A673 (cell line): ENCODE measurements around the gene COL28A1. TPM values are rescaled to one million over a fixed set of nuclear protein-coding genes. Genes with fewer than 3 reads are reported as not detected.

Experiments used
- BruUV-seq: library from RNA; stranded (reverse); fragments of 400-500 nt; replicated peaks from 2 replicates; lab custom pipeline; 2021; lab: Mats Ljungman, UMichigan
- CTCF ChIA-PET: fragments of 300-600 bp; sonication (Branson Sonifier 250); formaldehyde crosslinking; loops from one replicate; lab custom pipeline; 2022; ENCODE audit warnings: antibody characterized with exemption; lab: Charles Lee
- POLR2A ChIA-PET: fragments of 300-600 bp; sonication (Branson Sonifier 250); formaldehyde crosslinking; loops from one replicate; lab custom pipeline; 2022; ENCODE audit warnings: antibody characterized with exemption; ENCODE audit not compliant: low non-redundant PET; lab: Charles Lee
- DNase-seq: peaks from one replicate; pipeline ENCODE4 v3.0.0-alpha.2; 2015; ENCODE audit warnings: low spot score
- H3K27ac ChIP-seq: fragments of 200-600 bp; sonication (generic); 2 replicates; pipeline ENCODE4 v1.5.1; 2016; ENCODE audit warnings: mixed run types, low read depth, mild to moderate bottlenecking, mixed read lengths, antibody characterized with exemption, low read length; ENCODE audit not compliant: poor library complexity, severe bottlenecking
- H3K27me3 ChIP-seq: fragments of 200-600 bp; sonication (generic); replicated peaks from 2 replicates; pipeline ENCODE4 v1.6.1; 2017; ENCODE audit warnings: mixed run types, low read depth, mild to moderate bottlenecking, mixed read lengths, antibody characterized with exemption, low read length; ENCODE audit not compliant: insufficient read depth, poor library complexity
- H3K36me3 ChIP-seq: fragments of 200-600 bp; sonication (generic); 2 replicates; pipeline ENCODE4 v1.6.1; 2016; ENCODE audit warnings: mixed run types, mild to moderate bottlenecking, mixed read lengths, antibody characterized with exemption, low read length; ENCODE audit not compliant: insufficient read depth, poor library complexity, severe bottlenecking
- H3K4me1 ChIP-seq: fragments of 200-600 bp; sonication (generic); 2 replicates; pipeline ENCODE4 v1.6.1; 2017; ENCODE audit warnings: mixed run types, mild to moderate bottlenecking, mixed read lengths, antibody characterized with exemption, low read length; ENCODE audit not compliant: insufficient read depth, poor library complexity, severe bottlenecking
- H3K4me3 ChIP-seq: fragments of 200-600 bp; sonication (generic); 2 replicates; pipeline ENCODE4 v1.5.1; 2016; ENCODE audit warnings: low read depth, mixed run types, mild to moderate bottlenecking, mixed read lengths, low read length; ENCODE audit not compliant: poor library complexity, severe bottlenecking
- H3K9me3 ChIP-seq: fragments of 200-600 bp; sonication (generic); 2 replicates; pipeline ENCODE4 v1.6.1; 2016; ENCODE audit warnings: mixed run types, low read depth, mild to moderate bottlenecking, mixed read lengths, antibody characterized with exemption, low read length; ENCODE audit not compliant: poor library complexity, severe bottlenecking
- EZH2 ChIP-seq: fragments of 200-600 bp; sonication (generic); IDR thresholded peaks from 2 replicates; pipeline ENCODE4 v1.6.1; 2017; ENCODE audit warnings: borderline replicate concordance, low read depth, mild to moderate bottlenecking, mixed read lengths, antibody characterized with exemption, low read length; ENCODE audit not compliant: poor library complexity, severe bottlenecking
- intact Hi-C: fragments of 100-400 bp; cut with micrococcal nuclease; formaldehyde crosslinking; loops from one replicate; pipeline ENCODE4 v1.10.0; 2022; ENCODE audit not compliant: unreplicated experiment
- total RNA-seq: library from RNA; stranded (reverse); gene quantifications from 2 replicates; pipeline ENCODE4 v1.2.3, GENCODE V29; 2021
- TF ChIP-seq, protein P1 (sequence below): fragments of 300-800, 200-600 bp; sonication (generic); conservative IDR thresholded peaks from 2 replicates; pipeline ENCODE4 v1.5.1; 2017; ENCODE audit warnings: low read depth, mild to moderate bottlenecking, antibody characterized with exemption, low read length, moderate library complexity, mixed read lengths

Gene COL28A1
- total RNA-seq, 1 experiment from 2014 or later = 0.34 TPM

DNA sequence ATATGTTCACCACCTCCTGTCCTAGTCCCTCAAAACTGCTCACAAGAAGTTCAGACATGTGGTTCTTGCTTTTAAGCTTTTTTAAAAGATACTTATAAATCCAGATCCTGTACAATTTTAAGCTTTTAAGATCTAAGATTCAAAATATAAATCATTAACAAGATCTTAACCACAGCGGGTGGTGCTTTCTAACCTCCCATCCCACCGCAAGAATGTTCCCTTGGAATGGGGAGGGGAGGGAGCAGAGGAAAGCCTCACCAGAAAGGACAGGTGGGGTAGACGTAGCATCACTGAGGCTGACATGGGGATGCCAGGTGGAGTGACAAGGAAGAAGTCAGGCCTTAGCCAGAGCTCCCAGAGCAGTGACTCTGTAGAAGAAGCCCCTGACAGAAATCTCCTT is 219.8 kb downstream of the COL28A1 start:
- Histone ChIP-seq H3K27me3 (peaks cover 8% of the 10 kb centered on the region), H3K4me1 (no peaks in the 10 kb centered on the region), H3K27ac (no peak overlapping the region), H3K4me3 (no peak overlapping the region), H3K9me3 (no peaks in the 10 kb centered on the region), H3K36me3 (no peaks in the 10 kb centered on the region)
- intact Hi-C loops = no loop called here
- TF ChIP-seq, protein P1, sequence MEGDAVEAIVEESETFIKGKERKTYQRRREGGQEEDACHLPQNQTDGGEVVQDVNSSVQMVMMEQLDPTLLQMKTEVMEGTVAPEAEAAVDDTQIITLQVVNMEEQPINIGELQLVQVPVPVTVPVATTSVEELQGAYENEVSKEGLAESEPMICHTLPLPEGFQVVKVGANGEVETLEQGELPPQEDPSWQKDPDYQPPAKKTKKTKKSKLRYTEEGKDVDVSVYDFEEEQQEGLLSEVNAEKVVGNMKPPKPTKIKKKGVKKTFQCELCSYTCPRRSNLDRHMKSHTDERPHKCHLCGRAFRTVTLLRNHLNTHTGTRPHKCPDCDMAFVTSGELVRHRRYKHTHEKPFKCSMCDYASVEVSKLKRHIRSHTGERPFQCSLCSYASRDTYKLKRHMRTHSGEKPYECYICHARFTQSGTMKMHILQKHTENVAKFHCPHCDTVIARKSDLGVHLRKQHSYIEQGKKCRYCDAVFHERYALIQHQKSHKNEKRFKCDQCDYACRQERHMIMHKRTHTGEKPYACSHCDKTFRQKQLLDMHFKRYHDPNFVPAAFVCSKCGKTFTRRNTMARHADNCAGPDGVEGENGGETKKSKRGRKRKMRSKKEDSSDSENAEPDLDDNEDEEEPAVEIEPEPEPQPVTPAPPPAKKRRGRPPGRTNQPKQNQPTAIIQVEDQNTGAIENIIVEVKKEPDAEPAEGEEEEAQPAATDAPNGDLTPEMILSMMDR = no peak
- TF ChIP-seq EZH2 = no peak
- CTCF ChIA-PET = no interaction called here
- POLR2A ChIA-PET = no interaction called here
- BruUV-seq = no TSS peak
- DNase-seq = no peak

DNA sequence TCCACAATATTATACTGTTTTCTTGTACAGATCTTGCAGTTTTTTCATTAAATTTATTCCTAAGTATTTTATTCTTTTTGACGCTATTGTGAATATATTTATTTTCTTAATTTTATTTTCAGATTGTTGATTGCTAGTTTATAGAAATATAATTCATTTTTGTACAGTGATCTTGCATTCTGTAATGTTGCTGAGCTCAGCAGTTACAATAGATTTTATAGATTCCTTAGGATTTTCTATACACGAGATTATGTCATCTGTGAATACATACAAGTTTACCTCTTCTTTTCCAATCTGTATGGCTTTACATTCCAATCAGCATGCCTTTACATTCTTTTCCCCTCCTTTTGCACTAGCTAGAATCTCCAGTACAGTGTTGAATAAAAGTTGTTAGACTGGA is 223.3 kb downstream of the COL28A1 start:
- BruUV-seq = no TSS peak
- POLR2A ChIA-PET = no interaction called here
- CTCF ChIA-PET = no interaction called here
- no peak for TF ChIP-seq EZH2
- TF ChIP-seq, protein P1 = no peak
- peaks cover 8% of the 10 kb centered on the region for H3K27me3 ChIP-seq
- H3K9me3 ChIP-seq = no peaks in the 10 kb centered on the region
- no peaks in the 10 kb centered on the region for H3K4me1 ChIP-seq
- no peaks in the 10 kb centered on the region for H3K36me3 ChIP-seq
- H3K27ac ChIP-seq = no peak overlapping the region
- DNase-seq = no peak
- no peak overlapping the region for H3K4me3 ChIP-seq
- intact Hi-C loops = no loop called here

DNA sequence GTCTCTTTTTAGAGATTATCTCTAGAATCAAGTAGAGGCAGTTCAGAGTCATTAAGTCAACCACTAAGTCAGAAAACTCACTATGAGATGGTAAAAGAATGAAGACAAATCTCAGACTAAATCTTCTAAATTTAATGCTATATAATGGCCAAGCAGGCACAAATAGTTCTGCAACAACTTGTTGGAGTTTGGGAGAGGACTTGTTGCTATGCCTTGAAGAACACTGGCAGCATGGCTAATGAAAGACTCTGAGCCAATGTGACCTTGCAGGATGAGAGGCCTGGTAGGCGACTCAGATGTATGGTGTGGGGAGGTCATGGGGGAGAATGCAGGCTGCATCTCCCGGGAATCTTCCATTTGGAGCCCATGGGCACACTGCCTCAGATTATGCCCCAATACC is 224.7 kb downstream of the COL28A1 start:
- no peak overlapping the region for H3K27ac ChIP-seq
- peaks cover 1% of the 10 kb centered on the region for H3K27me3 ChIP-seq
- H3K4me3 ChIP-seq = no peak overlapping the region
- TF ChIP-seq, protein P1 = no peak
- no peak for TF ChIP-seq EZH2
- no TSS peak for BruUV-seq
- H3K4me1 ChIP-seq = no peaks in the 10 kb centered on the region
- ChIA-PET CTCF (no interaction called here), POLR2A (no interaction called here)
- DNase-seq = no peak
- H3K9me3 ChIP-seq = no peaks in the 10 kb centered on the region
- H3K36me3 ChIP-seq = no peaks in the 10 kb centered on the region
- intact Hi-C loops = no loop called here
